HCEC 1CT (cell line): ENCODE measurements around the gene CDK5RAP3.
A peak's percentile ranks its signal among the peaks of the same experiment; 100 is the strongest.
"Not testable (repeated sequence)": the region's sequence is repeated elsewhere in the genome, so short reads cannot be mapped to it uniquely, and the experiment has no call there.

Experiments used
- DNase-seq: peaks from one replicate; pipeline ENCODE4 v3.0.0-alpha.2; 2017

CDK5RAP3 gene

DNA sequence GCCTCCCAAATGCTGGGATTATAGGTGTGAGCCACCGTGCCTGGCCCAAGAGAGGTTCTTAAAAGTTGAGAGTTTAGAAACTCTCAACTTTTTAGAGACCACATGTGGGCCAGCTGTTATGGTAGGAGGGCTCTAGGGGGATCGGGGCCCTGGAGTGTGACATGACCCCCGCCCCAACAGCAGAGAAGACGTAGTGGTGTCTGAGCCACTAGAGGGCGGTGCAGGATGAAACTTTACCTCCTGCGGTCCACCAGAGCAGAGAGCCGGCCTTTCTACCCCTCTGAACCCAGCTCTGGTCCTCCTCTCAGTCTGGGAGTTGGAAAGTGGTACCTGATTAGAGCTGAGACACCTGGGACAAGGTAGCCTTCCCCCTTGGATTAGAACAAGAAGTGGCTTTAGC is 7.4 kb downstream of the CDK5RAP3 start:
- DNase-seq = peak; percentile 43

DNA sequence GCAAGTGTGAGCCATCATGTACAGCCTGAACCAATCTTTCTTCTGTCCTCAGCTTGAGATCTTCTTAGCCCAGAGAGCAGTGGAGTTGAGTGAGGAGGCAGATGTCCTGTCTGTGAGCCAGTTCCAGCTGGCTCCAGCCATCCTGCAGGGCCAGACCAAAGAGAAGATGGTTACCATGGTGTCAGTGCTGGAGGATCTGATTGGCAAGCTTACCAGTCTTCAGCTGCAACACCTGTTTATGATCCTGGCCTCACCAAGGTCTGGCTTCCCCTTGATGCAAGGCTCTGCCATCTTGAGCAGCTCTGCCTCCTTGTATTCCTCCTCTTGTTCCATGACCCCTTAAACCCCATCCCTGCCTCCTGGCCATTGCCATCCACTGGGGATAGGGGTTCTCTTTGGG is 9.6 kb downstream of the CDK5RAP3 start:
- DNase-seq = no peak

DNA sequence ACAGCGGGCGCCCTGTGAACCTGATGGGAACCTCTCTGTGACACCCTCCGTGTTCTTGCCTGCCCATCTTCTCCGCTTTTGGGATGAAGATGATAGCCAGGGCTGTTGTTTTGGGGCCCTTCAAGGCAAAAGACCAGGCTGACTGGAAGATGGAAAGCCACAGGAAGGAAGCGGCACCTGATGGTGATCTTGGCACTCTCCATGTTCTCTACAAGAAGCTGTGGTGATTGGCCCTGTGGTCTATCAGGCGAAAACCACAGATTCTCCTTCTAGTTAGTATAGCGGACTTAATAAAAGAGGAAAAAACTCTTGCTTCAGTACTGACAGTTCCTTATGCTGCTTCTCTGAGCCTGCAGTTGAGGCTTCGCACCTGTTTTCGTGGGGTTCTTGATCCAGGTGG is 10.5 kb downstream of the CDK5RAP3 start:
- no peak for DNase-seq

DNA sequence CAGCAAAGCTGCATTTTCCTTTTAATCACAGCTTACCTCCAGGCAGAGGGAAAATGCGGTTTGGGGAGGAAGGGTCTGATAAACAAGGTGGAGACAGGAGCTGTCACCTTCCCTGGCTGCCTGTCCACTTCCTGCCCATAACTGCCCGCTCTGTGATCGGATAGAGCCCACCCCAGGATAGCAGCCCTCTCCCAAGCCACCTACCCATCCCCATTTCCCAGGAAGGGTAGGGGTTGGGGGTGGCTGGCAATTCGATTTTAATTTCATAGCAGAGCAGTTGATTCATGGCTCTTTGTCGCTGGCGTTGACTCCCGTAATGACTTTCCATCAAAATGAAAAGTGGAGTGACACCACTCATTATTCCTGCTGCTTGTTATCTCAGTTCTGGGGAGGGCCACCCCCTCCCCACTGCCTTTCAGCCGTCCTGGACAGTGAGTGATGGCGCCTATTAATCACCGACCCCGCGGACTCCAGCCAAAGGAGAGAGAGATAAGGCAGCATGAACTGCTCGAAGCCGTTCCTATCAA is 11.2 kb downstream of the CDK5RAP3 start:
- no peak for DNase-seq

DNA sequence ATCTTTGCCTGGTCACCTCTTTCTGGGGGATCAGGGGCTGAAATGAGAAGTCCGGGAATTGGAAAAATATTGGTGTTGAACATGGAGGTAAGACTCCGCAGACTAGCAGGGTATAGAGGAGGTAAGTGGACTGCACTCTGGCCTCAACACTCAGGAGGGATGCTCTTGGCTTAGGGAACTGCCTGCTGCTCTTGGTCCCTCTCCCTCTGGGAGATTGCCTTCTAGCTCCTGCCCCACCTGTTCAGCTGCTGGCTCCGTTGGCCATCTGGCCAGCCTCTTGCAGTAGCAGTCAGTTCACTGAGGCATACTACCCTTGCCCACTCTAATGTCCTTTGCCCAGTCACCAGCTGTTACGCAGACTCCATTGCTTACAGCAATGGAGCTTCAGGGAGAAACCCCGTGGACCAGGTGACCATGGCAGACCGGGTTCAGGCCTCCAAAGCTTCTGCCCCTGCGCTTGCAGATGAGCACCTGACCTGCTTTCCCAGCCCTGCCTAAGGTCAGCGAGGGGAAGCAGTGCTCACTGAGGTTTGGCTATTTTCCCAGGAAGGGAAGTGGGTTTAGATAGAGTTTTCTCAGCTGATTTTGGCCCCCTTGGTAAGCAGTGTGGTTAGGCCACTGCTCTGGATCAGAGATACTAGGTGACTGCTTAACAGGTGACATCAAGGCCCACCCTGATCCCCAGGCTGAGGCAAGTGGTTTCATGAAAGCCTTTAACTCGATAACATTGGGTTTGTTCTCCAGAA is 11.9 kb downstream of the CDK5RAP3 start:
- DNase-seq = no peak

DNA sequence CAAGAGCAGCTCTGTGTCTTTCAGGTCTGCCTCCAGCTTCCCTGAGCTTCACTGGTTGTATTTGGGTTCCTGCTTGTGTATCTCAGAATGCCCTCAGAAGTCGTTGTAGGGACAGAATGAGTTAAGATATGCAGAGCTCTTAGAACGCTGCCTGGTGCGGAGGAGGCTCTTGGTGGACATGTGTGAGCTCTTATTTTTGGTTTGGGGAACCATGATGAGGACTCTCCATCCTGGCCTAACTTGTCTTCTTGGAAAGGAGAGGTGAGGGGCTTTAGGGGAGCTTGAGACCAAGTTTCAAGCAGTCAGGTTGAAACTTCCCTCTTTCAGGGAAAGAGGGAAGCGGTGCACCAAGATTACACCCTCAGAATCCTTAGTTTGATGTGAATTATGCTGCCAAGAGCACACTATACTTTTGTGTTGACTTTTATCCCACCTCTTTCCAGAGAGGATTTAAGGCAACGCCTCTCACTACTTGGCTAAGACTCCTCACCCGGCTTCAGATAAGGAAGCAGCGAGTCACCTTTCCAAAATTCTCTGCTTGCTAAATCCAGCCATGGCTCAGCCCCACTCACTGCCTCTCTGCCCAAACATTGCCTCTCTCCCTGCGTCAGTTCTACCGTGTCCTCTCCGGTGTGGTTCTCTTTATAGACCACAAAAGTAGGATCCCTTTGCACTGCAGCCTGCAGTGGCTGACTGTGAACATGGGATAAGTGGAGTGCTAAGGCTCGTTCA is 12.7 kb downstream of the CDK5RAP3 start:
- no peak for DNase-seq

DNA sequence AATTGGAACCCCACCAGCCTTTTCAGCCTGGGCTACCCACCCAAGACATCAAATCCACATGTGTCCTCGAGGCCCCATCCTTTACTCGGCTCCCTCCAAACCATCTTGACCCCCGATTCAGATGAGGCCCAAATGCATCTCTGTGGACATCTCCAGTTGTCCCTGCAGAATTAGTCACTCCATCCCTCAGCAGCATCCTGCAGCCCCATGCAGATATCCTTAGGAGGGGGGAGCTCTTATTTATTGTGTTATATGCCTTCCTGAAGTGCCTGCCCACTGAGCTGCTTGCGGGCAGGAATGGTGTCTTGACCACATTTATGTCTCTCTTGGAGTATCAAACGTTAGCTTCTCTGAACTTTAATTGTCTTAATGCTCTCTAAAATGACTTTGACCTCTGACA is 15.6 kb downstream of the CDK5RAP3 start:
- DNase-seq = no peak

DNA sequence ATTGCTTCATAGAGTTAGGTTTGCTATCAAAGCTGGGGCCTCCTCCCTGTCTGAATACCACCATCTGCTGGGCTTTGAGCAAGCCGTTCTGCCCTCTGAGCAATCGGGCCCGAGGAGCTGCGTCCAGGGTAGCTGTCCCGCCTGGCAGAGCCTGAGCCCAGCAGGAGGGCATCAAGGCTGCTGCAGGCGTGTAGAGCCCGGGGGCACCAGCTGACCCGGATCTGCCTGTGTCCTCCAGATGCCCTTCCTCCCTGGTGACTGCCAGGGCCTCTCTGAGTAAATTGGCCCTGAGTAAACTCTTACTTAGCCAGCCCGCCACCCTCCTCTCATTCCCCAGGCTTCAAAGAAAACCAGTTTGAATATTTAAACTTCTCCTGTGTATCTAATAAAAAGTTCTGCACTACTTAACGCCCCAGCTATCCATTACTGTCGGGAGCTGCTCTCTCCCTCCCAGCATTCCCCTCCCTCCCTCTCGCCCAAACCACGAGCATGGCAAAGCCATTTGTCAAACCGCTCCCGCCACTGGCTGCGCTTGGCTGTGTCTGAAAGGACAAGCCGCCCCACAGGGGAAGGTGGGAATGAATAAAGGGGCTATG is 16.4 kb downstream of the CDK5RAP3 start:
- no peak for DNase-seq

DNA sequence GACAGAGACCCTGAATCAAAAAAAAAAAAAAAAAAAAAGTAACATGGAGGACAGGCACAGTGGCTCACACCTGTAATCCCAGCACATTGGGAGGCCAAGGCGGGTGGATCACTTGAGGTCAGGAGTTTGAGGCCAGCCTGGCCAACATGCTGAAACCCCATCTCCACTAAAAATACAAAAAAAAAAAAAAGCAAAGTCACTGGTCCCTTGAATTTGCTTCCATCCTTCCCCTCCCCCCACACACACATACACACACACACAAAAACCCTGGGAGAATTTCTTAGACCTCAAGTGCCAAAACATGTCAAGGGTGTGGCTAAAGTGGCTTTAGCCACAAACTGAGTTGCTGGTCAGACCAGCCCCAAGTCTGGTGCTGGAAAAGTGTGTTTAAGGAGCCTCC is 17.5 kb downstream of the CDK5RAP3 start:
- DNase-seq = not testable (repeated sequence)

DNA sequence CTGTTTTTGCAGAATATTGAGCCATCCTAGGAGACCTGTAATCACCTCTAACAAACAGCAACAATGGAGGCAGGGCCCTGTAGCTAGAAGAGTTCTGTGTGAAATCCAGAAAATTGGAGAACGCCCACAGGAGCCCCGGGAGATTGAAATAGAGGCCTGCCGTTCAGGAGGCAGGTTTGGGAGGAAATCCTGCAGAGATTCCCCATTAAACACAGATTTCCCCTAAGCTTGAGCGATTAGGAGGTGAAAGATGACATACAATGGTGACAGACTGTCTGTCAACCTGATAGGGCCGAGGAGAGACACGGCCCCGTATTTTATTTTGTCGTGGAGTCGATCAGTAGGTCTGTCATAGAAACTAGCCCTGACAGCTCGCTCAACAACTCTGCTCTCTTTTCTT is 18.2 kb downstream of the CDK5RAP3 start:
- DNase-seq = no peak

DNA sequence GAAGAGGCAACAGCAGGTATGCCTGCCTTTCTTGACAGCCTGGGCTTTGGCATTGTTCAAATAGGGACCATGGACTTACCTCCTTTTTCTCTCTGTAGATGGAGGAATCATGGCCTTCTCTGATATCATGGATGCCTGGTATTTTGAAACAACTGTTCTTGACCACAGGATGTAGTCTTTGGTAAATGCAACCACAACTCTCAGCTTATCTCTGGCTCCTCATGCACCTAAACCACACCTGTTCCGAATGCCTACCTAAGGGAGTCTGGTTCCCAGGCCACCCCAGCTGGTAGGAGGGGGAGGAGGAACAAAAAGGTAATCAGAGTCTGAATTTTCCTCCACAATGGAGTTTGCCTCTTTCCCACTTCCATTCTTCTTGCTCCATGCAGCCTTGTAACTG is 18.8 kb downstream of the CDK5RAP3 start:
- no peak for DNase-seq

DNA sequence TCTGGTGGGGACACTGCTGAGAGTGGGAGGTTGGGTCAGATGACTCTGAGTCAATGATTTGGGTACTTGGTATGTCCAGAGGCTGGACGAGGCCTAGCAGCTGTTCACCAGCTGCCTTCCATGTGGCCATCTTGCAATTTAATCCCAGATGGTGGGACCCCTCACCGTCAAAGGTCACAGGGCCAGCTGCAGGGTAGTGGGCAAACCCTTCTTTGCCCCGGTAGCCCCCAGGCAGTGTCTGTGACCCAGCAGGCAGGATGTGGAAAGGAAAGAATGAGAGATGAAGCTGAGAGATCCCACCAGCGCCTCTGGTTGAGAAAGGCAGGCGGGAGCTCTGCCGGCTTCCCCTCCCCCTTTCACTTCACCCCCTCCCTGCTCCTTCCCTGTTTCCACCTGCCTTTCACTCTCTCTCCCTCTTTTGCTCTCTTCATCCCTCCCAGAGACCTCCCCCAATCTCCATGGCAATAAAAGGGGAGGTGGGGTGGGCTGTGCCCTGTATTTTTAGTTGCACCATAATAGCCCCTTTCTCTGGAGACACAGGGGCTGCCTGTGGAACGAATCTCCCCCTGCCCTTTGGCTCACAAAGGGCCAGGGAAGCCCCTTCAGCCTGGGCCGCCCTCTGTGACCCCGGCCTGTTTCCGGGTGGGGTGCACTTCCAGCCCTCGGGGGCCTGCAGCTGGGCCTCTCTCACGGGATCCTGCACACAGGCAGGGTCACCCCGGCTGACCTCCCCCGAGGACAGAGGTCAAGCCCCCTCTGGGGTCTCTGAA is 20.2 kb downstream of the CDK5RAP3 start:
- DNase-seq = peak; percentile 62

DNA sequence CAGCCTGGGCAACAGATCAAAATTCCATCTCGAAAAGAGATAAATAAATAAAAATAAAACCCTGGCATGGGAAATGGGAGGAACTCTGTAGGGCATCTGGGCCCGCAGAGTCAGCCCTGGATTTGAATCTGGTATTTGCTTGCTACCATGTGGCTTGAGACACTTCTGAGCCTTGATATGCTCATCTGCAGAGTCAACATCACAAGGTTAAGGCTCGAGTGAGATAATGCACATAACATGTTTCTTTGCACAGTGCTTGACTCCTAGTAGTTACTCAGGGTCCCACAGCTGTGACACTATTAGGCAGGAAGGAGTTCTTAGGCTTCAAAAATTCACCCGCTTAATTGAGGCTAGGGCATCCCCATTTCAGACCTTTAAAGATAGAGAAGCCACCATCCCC is 21.3 kb downstream of the CDK5RAP3 start:
- DNase-seq = no peak

DNA sequence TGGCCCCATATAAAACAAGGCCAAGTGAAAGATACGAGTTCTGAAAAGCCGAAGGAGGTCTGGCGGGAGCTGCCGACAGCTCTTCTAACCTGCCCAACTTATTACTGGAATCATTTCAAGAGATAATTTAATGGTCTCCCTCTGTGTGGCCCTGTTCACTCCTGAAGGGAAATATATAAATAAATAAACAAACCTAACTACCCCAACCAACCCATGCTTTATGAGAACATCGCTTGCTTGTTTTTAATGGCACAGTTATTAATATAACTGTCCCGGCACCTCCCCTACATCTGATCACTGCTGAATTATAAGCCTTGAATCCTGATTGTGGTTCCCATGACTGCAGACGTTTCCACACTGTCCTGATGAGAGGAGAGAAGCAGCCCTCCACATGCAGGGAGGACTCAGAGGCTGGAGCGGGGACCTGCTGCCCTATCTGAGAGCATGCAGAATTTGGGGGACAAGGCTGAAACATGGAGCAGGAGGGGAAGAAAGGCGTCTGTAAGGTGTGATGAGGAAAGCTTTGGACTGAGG is 22.2 kb downstream of the CDK5RAP3 start:
- DNase-seq = no peak

DNA sequence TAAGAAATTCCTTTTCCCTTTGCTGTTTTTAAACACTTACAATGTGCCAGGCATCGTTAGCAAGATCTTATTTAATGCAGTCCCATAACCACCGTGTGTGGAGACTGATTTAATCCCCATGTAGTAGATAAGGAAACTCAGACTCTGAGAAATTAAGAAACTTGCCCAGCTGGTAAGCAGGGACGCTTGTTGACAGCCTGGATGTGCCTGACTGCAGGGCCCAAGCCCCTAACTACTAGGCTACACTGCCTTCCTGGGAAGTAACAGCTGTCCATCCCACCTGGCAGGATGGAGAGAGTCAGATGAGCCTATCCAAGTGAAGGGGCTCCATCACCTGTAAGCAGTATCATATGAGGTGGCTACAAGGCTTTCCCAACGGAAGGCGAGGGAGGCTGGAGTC is 23.1 kb downstream of the CDK5RAP3 start:
- no peak for DNase-seq

DNA sequence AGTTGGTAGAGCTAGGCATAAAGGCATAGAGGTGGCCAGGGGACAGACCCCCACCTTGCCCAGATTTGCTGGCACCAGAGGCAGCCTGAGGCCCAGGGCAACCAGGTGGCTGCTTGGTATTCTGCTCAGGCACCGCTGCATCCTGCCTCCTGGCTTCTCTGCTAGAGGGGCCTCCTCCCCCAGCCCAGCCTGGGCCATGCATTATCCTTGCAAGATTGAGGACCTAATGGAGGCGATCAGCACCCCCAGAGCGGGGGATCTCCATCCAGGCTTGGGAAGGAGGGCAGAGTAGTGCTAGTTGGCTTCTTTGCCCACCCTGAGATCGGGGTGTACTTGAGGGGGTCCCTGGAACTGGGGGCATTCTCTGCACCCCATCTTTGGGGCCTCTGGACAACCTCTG is 23.8 kb downstream of the CDK5RAP3 start:
- no peak for DNase-seq

DNA sequence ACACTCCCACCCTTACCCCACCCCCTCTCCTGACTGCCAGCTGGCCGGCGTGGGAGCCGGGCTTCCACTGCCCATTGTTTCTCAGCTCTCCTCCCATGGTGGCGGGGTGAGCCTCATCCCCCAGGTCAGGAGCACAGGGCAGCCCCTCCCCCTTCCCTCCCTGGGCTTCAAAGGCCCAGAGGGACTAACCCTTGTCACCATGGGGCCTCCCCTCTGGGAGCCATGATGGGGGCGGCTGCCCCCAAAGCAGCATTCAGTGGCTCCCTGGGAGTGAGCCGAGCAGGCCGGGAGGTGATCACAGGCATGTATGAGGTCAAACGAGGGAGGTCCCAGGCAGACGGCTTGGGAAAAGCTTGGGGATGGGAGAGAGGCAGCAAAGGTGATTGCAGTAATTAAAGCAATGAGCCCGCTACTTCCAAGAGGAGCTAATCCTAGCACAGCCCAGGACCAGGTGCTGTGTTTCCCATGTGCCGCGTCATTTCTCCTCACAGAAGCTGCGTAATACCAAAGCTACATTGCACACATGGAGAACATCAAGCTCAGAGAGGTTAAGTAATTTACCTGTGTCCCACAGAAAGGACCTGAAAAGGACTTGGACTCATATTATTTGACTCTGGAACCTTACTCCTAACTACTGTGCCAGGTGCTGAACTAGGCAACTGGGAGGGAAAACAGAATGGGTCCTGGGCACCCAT is 24.5 kb downstream of the CDK5RAP3 start:
- no peak for DNase-seq

DNA sequence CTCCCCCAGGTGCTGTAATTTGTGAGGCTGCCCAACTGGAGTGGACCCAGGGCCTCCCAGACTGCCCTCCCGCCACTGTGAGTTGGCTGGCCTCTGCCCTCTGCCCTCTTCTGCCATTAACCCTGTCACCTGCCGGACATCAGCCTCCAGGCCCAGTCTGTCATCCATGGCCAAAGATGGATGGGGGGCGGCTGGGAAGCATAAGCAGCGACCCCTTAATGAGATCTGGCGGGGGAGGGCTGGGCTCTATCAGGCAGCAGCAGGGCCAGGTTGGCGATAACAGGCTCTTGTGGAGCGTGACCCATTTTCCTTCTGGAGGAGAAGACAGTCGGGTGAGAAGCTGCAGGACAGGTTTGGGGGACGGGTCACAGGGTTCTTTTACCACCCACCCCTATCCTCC is 25.3 kb downstream of the CDK5RAP3 start:
- no peak for DNase-seq

DNA sequence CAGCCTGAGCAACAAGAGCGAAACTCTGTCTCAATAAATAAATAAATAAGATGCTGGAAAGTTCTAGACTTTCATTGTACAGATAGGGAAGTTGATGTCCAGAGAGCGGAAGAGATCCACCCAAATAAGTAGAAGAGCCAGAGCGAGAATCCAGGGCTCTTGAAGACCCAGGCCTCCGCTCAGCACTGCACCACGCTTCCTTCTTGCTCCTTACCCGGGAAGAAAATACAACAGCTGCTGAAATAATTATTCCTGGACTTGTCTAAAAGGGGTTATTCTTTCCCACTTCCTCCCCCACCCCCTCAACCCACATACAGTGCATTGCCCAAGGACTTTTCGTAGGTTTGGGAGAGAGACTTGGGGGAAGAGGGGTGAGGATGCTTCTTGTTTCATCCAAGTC is 26.7 kb downstream of the CDK5RAP3 start:
- DNase-seq = no peak

DNA sequence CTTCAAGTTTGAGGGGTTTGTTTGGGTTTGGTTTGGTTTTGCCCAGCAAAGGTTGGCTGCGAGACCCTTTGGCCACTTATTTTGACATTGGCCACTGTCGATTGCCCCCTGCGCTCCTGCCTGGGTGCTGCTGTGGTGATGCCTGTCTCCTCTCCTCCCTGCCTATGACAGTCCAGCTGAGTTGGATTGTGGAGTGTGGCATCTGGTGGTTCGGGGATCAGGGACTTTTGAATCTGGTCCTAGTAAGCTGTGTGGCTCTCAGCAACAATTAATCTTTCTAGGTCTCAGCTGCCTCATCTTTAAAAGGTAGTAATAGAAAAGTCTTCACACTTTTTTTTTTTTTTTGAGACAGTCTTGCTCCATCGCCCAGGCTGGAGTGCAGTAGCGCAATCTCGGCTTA is 27.1 kb downstream of the CDK5RAP3 start:
- DNase-seq = no peak

DNA sequence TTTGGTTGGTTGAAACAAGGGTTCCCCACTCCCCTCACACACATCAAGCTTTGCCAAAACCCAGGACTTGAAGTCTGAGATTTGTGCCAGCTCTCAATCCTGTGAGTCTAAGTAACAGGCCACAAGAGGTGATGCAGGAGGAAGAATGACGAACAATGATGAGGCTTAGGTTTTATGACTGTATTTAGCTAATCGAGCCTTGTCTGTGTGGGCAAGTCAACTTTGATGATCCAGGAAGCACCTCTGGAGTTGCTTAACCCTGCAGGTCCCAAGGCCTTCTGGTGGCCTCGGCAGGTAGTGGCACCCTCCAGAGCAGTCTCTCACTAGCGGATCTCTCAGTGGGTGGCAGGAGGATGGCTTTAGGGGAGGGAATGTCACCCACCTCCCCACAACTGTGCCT is 28.7 kb downstream of the CDK5RAP3 start:
- peak; percentile 20 for DNase-seq

DNA sequence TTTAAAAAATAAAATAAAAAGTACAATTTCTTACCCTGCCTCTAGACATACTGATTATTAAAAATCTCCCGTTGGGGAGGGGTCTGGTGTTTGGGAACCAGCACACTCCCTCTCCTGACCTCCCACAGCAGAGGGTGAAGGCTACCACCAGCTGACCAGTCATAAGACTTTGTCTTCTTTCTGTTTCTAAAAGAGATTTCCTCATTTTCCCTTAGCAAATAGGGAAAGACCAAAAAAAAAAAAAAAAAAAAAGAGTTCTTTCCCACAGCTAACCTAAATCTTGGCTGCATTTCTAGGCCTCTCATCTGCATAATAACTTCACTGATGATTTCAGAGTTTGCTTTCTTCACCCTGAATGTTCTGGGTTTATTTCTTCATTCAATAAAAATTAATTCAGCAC is 30.3 kb downstream of the CDK5RAP3 start:
- no peak for DNase-seq
